Right atrium auricular region (tissue), 2 donors: ENCODE data around the gene LRRN3. TPM values are rescaled to one million over a fixed set of nuclear protein-coding genes. Genes with fewer than 3 reads are reported as not detected.

Source experiments
- DNase-seq: peaks from one replicate; pipeline ENCODE4 v3.0.0-alpha.2; 2019; ENCODE audit warnings: low spot score
- H3K27ac ChIP-seq, 2 donors: fragments of 200-600 bp; sonication (generic); 1 replicate in 1 of 2; 2 replicates in 1 of 2; pipeline ENCODE4 v1.5.1; 2016 to 2019
- H3K27me3 ChIP-seq, 2 donors: fragments of 200-600 bp; sonication (generic); one replicate each; pipeline versions ENCODE4 v1.5.1 to v1.6.0; 2017 to 2019
- H3K36me3 ChIP-seq: fragments of 200-600 bp; sonication (generic); one replicate; pipeline ENCODE4 v1.5.1; 2016
- H3K4me1 ChIP-seq, 2 donors: fragments of 200-600 bp; sonication (generic); one replicate each; pipeline versions ENCODE4 v1.5.1 to v1.6.0; 2017 to 2019
- H3K4me3 ChIP-seq, 2 donors: fragments of 200-600 bp; sonication (generic); 1 replicate in 1 of 2; 2 replicates in 1 of 2; pipeline ENCODE4 v1.5.1; 2017 to 2019; ENCODE audit warnings: mild to moderate bottlenecking in 1 of 2, moderate library complexity in 1 of 2
- H3K9me3 ChIP-seq, 2 donors: fragments of 200-600 bp; sonication (generic); one replicate each; pipeline ENCODE4 v1.5.1; 2019
- total RNA-seq, 2 donors: library from RNA; depleted of rRNA; stranded (reverse); fragments of >200 nt; gene quantifications; one replicate each; pipeline ENCODE4 v1.1.0, GENCODE V29; 2016
- TF ChIP-seq, protein P1 (sequence below), 2 donors: fragments of 200-600 bp; sonication (generic); IDR thresholded peaks; one replicate each; pipeline ENCODE4 v1.5.1; 2019; ENCODE audit warnings: antibody characterized with exemption in 2 of 2

LRRN3 gene
- total RNA-seq, 2 donors from 2014 or later, result 6.6 to 66.7 TPM

DNA sequence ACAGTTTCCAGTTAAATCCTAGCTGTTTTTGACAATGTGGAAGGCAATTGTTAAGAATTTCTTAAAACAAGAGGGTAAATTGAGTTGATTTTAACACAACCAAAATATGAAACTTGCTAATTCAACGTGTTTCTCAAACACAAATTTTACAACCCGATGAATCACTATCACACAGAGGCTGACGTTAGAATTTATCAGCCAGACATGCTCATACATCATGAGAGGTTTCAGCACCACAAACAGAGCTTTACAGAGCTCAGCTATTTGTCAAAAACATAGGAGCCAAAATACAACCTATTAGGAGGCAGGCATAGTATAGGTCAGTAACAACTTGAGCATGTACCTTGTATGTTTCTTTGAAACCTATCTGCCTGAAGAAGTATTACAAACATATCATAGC lies 36.1 kb downstream of the LRRN3 start:
- Histone ChIP-seq H3K4me3 (no peak overlapping the region), H3K4me1 (no peaks in the 10 kb centered on the region), H3K27ac (no peak overlapping the region), H3K9me3 (no peaks in the 10 kb centered on the region), H3K36me3 (no peaks in the 10 kb centered on the region), H3K27me3 (no peaks in the 10 kb centered on the region)
- DNase-seq, result no peak
- TF ChIP-seq, protein P1, sequence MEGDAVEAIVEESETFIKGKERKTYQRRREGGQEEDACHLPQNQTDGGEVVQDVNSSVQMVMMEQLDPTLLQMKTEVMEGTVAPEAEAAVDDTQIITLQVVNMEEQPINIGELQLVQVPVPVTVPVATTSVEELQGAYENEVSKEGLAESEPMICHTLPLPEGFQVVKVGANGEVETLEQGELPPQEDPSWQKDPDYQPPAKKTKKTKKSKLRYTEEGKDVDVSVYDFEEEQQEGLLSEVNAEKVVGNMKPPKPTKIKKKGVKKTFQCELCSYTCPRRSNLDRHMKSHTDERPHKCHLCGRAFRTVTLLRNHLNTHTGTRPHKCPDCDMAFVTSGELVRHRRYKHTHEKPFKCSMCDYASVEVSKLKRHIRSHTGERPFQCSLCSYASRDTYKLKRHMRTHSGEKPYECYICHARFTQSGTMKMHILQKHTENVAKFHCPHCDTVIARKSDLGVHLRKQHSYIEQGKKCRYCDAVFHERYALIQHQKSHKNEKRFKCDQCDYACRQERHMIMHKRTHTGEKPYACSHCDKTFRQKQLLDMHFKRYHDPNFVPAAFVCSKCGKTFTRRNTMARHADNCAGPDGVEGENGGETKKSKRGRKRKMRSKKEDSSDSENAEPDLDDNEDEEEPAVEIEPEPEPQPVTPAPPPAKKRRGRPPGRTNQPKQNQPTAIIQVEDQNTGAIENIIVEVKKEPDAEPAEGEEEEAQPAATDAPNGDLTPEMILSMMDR (IDR thresholded peaks at IDR 0.05), result no peak

DNA sequence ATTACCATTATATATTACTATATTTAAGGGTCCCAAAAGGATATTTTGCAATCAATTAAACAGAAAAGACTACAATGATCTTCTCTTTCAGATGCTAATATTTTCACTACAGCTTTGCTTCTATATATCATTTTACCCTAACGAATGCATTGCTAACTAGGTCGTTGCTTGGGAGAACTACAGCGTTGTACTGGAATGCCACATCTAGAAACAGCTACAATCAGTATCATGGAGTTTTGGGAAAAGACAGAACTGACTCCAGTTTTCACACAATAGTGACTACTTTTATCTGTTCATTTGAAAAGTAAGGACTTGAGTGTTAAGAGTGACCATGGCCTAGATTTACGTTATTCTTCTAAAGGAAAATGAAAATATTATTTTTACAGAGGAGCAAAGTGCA lies 38.5 kb downstream of the LRRN3 start:
- Histone ChIP-seq H3K9me3 (no peaks in the 10 kb centered on the region), H3K27ac (no peak overlapping the region), H3K4me1 (no peaks in the 10 kb centered on the region), H3K27me3 (no peaks in the 10 kb centered on the region), H3K4me3 (no peak overlapping the region), H3K36me3 (no peaks in the 10 kb centered on the region)
- DNase-seq, result no peak
- TF ChIP-seq, protein P1 (IDR thresholded peaks at IDR 0.05), result no peak

DNA sequence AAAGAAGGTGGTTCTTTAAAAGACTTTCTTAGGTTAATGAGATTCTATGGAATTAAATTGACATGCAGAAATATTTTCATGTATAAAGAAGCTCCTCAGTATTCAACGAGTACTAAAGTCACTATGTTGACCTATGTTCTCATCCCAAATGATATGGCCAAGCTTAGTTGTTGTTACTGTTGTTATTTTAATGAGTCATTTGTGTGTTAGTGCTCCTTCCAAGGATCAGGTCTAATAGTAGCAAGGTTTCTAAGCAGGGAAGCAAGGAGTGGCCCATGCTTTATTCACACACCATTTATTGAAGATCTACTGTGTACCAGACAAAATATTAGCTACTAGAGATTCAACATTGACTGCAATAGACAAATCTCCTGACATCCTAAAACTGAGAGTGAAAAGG lies 41.9 kb downstream of the LRRN3 start:
- TF ChIP-seq, protein P1 (IDR thresholded peaks at IDR 0.05), result no peak
- no peaks in the 10 kb centered on the region for H3K27me3 ChIP-seq
- H3K4me1 ChIP-seq, result peaks cover 0 to 4% of the 10 kb centered on the region in 2 donors
- H3K27ac ChIP-seq, result no peak overlapping the region
- no peak overlapping the region for H3K4me3 ChIP-seq
- H3K9me3 ChIP-seq, result no peaks in the 10 kb centered on the region
- no peaks in the 10 kb centered on the region for H3K36me3 ChIP-seq
- no peak for DNase-seq

GRCh38 chr7:111137296-111138192 lies 46.6 kb downstream of the LRRN3 start:
- Histone ChIP-seq H3K36me3 (no peaks in the 10 kb centered on the region), H3K27ac (peak overlapping the region in 1 of 2 donors; percentile 31), H3K4me1 (peaks cover 0 to 14% of the 10 kb centered on the region in 2 donors), H3K4me3 (no peak overlapping the region), H3K27me3 (no peaks in the 10 kb centered on the region), H3K9me3 (no peaks in the 10 kb centered on the region)
- TF ChIP-seq, protein P1 (IDR thresholded peaks at IDR 0.05), result no peak
- no peak for DNase-seq

GRCh38 chr7:111138193-111138569 lies 47.3 kb downstream of the LRRN3 start:
- DNase-seq, result no peak
- peak overlapping the region in 1 of 2 donors; percentile 31 for H3K27ac ChIP-seq
- TF ChIP-seq, protein P1 (IDR thresholded peaks at IDR 0.05), result no peak
- H3K36me3 ChIP-seq, result no peaks in the 10 kb centered on the region
- H3K4me3 ChIP-seq, result no peak overlapping the region
- H3K27me3 ChIP-seq, result no peaks in the 10 kb centered on the region
- peaks cover 0 to 14% of the 10 kb centered on the region in 2 donors for H3K4me1 ChIP-seq
- H3K9me3 ChIP-seq, result no peaks in the 10 kb centered on the region
